ENCODE results near the gene NAV2.

NAV2 gene

DNA sequence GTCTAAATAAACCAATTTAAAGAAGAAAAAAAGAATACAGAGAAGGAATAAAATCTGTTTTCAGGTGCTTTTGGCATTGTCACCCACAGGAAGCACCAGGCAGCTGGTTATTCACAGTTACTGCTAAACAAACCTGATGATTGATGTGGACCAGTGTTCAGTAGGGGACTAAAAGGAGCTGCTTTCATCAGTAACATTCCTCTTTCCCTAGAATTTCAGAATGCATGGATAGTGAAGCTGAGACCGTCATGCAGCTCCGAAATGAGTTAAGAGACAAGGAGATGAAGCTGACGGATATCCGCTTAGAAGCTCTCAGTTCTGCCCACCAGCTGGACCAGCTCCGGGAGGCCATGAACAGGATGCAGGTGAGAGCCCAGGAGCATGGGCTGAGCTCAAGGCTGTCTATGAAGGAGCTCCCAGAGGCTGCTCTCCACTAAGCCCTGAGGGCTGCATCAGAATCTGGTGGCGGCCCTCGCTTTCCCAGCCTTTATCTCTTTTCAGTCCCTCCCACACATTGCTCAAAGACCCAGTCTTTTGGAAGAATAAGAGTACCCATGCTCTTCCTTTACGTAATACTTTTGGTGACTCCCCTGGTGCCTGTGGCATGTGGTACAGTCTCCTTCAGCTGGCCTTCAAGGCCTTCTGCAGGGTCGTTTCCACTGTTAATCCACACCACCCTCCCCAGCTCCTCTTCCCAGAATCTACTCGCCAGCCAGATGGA is 378.2 kb downstream of the NAV2 start:
- no peak for DNase-seq (ENCODE audit: low spot score)

DNA sequence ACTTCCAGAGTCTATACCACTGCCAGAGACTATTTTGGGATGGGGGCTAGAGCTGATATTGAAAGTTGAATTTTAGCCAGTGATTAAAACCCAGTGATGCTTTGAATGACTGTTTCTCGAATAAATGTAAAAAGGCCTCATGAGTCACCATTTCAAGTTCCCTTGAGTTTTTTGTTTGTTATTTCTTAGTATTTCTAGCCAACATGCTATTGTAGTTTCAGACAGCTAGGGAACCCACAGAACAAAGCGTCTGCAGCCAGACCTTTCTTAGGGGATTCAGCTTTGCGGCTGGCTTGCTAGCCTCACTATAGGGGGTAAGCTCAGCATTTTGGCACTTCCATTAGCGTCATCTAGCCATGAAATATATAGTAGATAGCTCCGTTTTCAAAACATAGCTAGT is 381.1 kb downstream of the NAV2 start:
- DNase-seq (ENCODE audit: low spot score), result no peak

DNA sequence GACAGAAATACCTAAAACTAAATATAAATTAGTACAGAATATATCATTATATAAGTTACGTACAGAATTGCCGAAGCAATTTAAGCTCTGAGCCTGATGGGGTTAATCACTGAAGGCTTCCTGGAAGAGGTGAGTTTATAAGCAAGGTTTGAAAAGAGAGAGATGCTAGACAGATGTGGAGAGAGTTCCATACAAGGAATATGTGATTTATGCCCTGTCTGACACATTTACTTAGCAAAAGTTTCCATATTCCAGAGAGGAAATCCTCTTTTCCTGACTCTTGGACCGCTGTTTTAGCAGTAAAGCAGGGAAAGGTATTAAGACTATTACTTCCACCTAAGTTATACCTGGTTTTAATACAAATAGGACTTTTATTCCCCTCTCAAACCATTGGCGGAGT is 382.6 kb downstream of the NAV2 start:
- no peak for DNase-seq (ENCODE audit: low spot score)

DNA sequence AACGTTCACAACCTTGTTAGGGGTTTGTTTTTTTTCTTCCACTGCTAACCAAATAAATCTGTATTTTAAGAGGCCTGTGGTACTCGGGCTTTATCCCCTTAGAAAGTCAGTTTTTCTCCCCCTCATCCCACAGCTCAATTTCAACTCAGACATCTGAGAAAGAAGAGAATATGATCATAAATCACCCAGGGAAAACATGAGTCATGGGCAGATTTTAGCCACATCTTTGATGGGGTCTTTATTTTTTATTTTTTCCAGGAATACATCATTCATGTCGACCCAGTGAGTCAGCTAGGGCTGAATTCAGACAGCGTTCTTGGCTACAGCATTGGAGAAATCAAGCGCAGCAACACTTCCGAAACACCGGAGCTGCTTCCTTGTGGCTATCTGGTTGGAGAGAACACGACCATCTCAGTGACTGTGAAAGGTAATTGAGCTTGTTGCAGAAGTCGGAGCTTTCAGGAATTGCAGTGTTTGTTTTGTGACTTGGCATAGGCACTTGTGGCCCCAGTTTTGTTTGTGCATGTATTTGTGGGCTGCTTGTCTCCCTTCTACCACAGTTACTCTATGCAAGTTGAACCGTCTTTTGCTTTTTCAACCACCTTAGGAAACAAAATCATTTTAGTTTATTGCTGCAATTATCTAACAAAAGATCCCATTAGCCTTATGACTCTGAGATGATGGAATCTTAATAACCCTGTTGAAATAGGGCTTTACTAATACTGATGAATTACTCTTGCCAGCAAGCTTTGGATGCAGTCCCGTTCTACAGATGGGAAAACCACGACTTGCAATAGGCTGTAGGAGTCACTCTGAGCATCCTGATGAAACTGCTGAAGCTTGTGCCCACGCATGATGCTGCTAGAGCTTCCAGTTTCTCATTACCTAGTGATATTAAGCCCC is 384.9 kb downstream of the NAV2 start:
- DNase-seq (ENCODE audit: low spot score), result peak; percentile 47

DNA sequence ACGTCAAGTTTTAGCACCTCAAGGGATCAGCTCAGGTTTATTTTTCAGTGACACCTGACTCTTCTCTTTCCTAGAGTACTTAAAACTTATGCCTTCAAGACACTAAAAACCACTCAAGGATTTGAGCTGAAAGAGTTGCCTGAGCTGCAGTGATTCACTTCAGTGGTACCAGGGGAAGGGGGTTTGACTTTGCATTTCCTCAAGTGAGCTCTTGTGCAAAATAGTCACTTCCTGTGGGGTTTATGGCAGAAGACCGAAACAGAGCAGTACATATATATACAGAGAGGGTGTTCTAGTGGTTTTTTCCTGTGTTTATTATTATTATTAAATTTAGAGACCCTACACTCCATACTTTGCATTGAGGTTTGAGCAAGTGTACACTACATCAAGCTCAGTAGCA is 386.9 kb downstream of the NAV2 start:
- DNase-seq (ENCODE audit: low spot score), result peak; percentile 72

DNA sequence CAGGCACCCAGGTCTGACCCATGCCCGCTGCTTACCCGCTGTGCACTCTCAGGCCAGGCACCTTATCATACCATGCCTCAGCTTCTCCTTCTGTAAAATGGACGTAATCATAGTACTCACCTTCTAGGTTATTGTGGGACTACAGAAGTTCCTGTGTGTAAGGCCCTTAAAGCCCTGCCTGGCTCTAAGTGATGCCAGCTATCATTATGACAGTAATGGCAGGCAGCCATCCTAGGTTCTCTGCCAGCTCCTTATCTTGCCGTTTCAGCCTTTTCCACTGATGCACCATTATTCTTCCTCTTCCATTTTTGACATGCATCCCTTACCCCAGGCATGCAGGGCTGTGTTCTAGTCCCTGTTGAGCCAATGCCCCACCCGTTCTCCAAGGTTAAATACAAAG is 389.8 kb downstream of the NAV2 start:
- DNase-seq (ENCODE audit: low spot score), result no peak

DNA sequence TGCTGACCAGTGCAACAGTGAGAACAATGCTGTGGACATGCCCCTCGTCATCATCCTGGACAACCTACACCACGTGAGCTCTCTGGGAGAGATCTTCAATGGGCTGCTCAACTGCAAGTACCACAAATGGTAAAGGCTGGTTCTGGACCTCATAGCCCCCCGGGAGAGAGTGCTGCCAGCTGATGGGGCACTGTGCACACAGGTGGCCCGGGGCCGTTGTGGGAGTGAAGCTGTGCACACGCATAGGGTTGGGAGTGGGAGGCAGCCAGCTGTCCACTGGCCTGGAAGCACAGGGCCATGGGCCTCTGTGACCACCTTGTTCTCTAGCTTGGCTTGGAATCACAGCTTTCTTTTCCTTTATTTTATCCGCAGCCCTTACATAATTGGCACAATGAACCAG is 390.6 kb downstream of the NAV2 start:
- no peak for DNase-seq (ENCODE audit: low spot score)

DNA sequence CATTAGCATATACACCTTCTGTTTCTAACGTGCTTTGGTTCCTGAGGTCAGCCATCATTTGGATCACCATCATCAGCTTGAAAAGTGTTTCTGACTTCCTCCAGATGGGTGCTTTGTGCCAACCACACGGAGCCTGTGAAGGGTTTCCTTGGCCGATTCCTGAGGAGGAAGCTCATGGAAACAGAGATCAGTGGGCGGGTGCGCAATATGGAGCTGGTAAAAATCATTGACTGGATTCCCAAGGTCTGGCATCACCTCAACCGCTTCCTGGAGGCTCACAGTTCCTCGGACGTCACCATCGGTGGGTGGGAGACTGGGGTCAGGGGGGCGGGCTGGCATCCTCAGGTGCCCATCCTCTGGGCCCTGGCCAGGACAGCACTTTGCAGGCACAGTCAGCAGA is 392.8 kb downstream of the NAV2 start:
- DNase-seq (ENCODE audit: low spot score), result no peak

DNA sequence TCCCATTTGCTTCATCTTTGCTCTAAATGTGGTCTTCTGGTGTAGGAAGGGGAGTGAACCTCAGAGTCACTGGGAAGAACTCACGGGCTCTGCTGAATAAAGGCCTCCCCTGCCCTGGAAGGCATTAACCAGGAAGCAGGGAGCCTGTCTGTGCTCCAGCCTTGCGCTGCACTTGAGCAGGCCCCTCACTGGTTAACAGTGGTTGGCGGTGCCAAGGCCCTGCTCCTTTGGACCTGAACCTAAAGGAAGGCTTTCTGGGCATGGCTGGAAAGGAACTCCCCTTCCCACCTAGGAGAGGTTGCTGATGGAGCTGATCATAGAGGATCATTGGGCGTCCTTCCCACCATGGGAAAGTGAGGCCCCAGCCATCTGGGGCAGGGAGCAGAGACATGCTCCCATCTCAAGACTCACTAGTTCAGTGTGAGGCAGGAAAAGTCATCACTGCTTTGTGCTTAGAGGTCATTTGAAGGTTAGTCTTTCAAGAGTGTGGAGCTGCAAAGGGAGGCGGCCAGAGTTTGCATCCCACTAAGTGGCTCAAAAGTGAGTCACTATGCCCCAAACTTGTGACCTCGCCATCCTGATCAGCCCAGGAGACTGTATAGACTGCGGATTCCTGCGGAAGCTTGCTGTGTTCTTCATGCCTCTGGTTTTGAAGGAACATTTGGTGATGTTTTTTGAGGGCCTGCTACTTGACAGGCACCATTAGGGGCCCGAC is 397.3 kb downstream of the NAV2 start:
- DNase-seq (ENCODE audit: low spot score), result no peak

DNA sequence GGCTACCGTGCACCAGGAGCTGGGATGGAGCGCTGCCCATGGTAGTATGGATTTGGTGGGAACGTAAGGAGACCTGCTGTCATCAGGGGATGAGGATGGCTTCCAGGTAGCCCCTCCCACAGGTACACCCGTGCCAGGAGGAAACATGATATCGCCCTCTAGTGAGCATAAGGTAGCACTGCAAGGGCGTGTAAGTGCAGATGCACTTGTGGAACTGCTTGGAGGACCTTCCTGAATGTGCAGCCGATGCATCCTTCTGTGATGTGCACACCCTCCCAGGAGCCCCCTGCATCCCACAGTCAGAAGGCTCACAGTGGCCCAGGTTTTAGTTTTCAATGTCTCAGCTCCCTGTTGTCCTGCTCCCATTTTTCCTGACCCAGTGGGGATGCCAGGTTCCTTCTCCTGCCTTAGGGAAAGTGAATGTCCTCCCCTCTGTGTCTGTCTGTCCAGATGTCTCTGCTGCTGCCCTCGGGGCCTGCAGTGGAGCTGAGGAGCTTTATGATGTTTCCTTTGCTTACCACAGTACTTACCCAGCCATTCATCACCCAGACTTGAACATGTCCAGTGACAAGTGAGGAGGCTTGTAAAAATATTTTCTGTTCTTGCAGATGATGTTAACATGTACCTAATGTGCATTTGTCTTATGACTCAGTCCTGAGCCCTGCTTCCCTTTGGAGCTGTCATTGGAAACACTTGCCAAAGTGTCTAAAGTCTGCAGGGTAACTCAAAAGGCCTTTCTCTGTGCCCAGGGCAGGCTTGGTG is 398.5 kb downstream of the NAV2 start:
- DNase-seq (ENCODE audit: low spot score), result peak; percentile 42

DNA sequence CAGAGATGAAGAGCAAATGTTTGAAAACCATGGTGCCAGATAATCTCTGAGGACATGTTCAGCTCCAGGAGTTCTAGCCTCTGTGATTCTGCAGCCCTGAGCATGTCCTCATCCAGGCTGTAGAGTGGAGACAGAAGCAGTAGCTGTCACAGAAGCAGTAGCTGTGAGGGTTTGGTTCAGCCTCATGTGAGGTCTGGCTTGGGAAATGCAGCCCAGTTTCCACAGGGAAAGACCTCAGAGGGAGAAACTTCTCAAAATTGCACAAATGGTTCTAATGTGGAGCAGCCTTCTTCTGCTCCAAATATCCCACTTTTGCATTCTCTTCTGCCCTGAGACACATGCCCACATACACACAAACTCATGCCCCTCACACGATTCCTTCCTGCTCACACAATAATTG is 399.2 kb downstream of the NAV2 start:
- DNase-seq (ENCODE audit: low spot score), result no peak

DNA sequence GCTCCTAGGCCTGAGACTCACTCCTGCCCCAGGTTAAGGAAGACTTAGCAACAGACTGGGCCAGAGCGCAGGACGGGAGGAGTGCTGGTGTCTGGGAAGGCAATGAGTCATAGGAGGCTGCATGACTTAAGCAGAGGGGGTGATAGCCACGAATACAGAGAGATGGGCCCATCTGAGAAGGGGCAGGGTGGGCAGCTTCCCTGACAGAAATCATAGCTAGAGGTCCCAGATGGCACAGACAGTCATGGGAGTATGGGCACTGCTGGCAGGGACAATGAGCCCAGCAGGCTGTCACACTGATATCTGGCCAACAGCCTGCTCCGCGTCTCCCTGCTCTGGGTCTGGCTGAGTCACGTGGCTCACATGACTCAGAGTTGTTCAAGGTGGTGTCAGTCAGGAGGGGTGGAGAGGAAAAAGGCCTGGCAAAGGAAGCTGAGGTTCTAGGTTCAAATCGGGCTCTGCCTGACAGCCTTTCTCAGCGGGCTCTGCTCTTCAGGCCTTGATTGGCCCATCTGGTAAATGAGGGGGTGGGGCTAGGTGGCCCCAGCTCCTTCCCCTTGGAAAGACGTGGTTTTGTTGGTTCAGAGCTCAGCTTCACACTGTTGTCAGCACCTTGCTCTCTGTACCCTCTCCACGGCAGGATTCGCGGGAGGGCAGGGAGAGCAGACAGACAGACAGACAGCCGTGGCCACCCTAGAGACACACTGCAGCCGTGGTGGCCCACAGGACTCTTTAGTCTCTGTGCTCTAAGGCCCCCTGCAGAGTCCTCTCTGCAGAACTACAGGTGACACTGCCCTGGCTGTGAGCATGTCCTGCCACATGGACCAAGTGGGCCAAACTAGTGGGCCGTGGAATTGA is 399.9 kb downstream of the NAV2 start:
- DNase-seq (ENCODE audit: low spot score), result peak; percentile 90

DNA sequence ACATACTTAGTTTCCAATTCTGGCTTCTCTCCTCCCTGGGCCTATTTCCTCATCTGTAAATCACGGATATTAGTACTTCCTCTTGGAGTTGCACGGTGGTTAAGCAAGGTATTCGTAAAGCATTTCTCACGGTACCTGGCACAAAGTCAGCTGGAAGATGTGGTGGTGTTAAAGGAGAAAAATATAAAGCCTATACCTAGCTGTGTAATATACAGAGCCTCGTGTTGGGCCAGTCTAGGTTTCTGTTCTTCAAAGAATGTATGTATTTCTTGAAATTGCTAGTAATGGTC is 400.5 kb downstream of the NAV2 start:
- DNase-seq (ENCODE audit: low spot score), result no peak

DNA sequence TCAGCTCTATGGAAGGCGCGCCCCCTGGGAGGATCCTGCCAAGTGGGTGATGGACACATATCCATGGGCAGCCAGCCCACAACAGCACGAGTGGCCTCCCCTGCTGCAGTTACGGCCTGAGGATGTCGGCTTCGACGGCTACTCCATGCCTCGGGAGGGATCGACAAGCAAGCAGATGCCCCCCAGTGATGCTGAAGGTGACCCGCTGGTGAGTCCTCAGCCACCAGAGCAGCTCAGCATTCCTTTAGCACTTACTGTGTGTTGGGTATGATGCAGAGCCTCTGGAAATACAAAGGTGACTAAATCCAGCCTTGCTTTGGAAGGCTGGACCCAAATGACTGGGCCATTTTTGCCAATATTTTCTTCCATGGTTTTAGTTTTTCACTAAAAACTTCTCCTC is 402.0 kb downstream of the NAV2 start:
- no peak for DNase-seq (ENCODE audit: low spot score)

DNA sequence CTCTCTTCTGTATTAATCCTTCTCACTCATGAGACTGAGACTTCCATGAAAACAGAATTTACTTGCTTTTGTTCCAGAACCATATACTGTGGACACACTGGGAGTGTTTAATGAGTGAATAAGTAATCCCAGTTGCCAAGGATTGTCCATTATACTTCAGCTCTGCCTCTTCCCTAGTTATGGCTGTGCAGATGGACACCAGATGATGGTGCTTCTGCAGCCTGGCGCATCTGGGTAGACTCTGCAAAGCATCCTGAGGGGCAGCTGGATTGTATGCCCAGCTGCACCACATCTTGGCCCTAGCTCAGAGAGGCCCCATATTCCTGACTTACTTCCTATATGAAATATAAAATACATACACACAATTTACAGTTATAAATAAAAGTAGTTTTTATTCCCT is 404.2 kb downstream of the NAV2 start:
- DNase-seq (ENCODE audit: low spot score), result no peak

DNA sequence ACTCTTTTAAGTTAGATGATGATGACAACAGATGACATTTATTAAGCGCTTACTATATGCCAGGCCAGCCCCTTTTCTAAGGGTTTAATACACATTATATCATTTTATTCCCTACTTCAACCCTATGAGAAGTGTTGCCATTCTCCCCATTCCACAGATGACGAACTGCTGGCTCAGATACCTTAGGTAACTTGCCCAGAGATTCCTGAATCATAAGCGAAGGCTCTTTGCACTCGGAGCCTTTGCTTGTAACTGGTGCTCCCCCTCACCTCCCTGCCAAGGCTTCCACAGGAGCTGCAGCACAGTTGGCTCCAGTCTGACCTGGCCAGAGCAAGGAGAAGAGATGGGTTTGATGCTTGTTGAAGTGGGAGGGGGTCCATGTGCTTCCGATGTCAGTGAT is 404.7 kb downstream of the NAV2 start:
- DNase-seq (ENCODE audit: low spot score), result no peak

DNA sequence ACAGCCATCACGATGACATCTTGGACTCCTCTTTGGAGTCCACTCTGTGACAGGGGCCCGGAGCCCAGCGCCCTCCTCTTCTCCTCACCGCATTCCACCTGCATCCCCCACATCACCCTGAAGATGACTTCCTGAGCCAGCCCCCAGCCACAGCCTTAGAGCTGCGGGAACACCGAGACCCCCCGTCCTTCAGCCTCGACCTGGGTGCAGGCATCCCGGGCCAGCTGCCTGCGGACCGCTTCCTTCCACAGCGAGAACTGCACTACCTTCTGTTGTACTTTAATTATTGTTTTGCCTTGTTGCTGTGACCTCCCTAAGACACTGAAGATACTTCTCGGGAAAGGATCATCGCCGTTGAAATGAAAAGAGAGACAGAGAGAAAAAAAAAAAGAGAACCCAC is 405.6 kb downstream of the NAV2 start:
- no peak for DNase-seq (ENCODE audit: low spot score)

DNA sequence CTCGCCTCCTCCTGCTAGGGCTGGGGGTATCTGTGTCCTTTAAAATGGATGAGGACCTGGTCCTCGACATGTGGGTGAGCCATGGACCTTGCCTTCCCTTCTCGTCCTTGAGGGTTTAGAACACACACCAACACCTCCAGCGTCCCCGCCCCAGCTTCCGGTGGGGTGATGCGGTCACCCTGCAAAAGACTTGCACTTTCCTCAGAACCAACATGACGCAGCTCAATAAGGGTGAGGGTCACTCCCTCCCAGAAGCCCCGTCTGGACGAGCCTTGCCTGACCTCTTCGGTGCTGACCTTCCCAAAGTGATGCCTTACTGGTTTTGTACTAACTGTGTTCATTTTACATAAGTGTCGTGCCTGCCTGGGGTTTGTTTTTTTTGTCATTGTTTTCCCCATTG is 406.7 kb downstream of the NAV2 start:
- no peak for DNase-seq (ENCODE audit: low spot score)

DNA sequence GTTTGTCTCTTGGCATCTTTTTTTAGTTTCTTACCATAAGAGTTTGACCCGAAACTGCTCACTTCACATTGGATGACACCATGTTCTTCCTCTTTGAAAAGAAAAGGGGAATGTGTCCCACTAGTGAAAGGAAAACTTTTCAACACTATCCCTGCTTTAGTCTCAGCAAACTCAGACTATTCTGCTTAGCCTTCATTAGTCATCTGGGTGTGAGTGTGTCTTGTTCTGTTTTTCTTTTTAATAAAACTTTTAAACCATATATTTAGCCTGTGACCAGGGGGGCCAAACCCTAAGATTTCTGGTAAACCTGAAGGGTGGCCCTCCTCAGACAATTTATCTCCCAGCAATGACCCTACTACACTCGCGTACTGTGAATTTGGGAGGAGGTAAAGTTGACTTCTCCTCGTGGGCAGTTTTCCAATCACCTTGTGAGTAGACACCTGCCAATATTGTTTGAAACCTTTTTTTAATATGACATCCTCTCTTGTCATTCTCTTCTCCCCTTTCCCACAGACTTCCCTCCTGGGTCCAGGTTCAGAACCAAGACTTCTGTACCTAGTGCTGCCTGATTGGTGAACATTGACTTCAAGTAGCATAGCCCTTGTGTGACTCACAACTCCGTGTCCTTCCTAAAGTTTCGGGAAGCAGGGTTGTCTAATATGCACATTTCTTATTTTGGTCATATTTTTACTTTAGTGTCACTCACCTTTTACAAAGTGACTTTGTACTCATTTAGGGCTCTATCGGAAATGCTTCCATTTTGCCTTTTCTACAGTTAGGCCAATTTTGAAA is 407.7 kb downstream of the NAV2 start:
- DNase-seq (ENCODE audit: low spot score), result no peak

DNA sequence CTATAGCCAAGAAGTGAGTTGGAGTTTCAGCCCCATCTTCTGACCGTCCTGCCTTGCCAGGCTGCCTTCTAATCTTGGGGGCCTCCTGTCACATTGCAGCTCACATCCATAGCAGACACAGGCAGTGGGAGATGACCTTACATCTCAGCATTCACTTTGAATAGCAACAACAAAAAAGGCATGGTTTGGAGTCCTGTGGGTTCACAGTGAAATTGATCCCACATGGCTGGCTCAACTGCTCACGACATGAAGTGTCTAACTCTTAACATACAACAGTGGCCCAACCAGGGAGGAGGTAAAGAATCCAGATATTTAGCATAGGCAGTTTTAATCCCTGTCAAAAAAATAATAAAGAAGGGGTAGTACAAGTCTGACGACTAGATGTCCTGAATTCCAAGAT is 409.5 kb downstream of the NAV2 start:
- DNase-seq (ENCODE audit: low spot score), result no peak

DNA sequence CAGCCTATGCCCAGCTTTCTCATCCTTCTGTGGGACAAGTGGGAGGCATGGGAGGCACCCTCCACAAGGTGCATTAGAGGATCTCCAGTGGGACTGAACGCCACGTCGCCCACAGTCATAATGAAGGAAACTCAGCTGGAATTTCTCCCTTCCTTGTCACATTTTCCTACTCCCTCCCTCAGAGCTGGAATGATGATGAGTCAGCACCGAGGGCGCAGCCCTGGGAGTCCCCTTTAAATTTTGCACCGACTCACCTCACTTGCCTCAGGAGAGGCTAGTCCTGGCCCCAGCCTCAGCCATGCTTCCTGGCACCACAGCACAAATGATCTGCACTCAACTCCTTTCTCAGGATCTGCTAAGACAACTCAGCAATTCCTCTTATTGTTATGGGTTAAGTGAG is 413.3 kb downstream of the NAV2 start:
- DNase-seq (ENCODE audit: low spot score), result no peak

All from kidney capillary endothelial cell (primary cell).